T-helper 2 cell (primary cell): ENCODE data around the gene RUSC1.
"Not testable (repeated sequence)": the region's sequence is repeated elsewhere in the genome, so short reads cannot be mapped to it uniquely, and the experiment has no call there.

Experiments
- DNase-seq, 5 experiments: peaks; one replicate each; pipeline versions ENCODE4 v3.0.0 to v3.0.0-alpha.2; 2012 to 2022
- total RNA-seq, 2 donors: gene quantifications; one replicate each; lab custom pipeline; 2026; lab: John Stamatoyannopoulos, UW

Gene RUSC1
- total RNA-seq, result 14.7 to 18.1 reads per million in 2 donors

GRCh38 chr1:155320661-155321617 lies at the start of gene RUSC1:
Gene RUSC1, plus strand, starts transcription at chr1:155320894. Its CDS starts 880 bp downstream, at chr1:155321774.
- peak; percentile 28 to 79 (median 51) for DNase-seq

GRCh38 chr1:155272466-155273342 lies 48.0 kb upstream of the RUSC1 start:
- no peak for DNase-seq

GRCh38 chr1:155273343-155274245 lies 47.1 kb upstream of the RUSC1 start, which contains the start of gene CLK2:
Gene CLK2, minus strand, starts transcription at chr1:155273504. Its CDS starts 2,527 bp downstream, at chr1:155270977.
- peak; percentile 86 to 98 (median 93) for DNase-seq

GRCh38 chr1:155277070-155277901 lies 43.4 kb upstream of the RUSC1 start, which contains the start of gene HCN3:
Gene HCN3, plus strand, starts transcription at chr1:155277463. Its CDS starts 128 bp downstream, at chr1:155277591.
- DNase-seq, result peak; percentile 85 to 90 (median 88)

- DNase-seq, result peak; percentile 62 to 76 (median 71)
These were observed 42.6 kb upstream of the RUSC1 start for GRCh38 chr1:155277902-155278688.

- no peak for DNase-seq
These were observed 42.0 kb upstream of the RUSC1 start for GRCh38 chr1:155278689-155279160.

GRCh38 chr1:155279268-155279667 lies 41.4 kb upstream of the RUSC1 start:
- DNase-seq, result no peak

- no peak for DNase-seq
These were observed 38.1 kb upstream of the RUSC1 start for GRCh38 chr1:155282488-155283091.

GRCh38 chr1:155284476-155284875 lies 36.2 kb upstream of the RUSC1 start:
- no peak for DNase-seq

GRCh38 chr1:155285063-155285462 lies 35.6 kb upstream of the RUSC1 start:
- no peak for DNase-seq

- DNase-seq, result no peak
These were observed 35.1 kb upstream of the RUSC1 start for GRCh38 chr1:155285631-155286044.

- DNase-seq, result no peak
These were observed 34.1 kb upstream of the RUSC1 start for GRCh38 chr1:155286544-155286943.

GRCh38 chr1:155287987-155288543 lies 32.6 kb upstream of the RUSC1 start:
- DNase-seq, result no peak

GRCh38 chr1:155291006-155291405 lies 29.7 kb upstream of the RUSC1 start:
- not testable (repeated sequence) for DNase-seq

GRCh38 chr1:155293086-155293749 lies 27.5 kb upstream of the RUSC1 start:
- no peak for DNase-seq

- no peak for DNase-seq
These were observed 26.0 kb upstream of the RUSC1 start for GRCh38 chr1:155294520-155295182.

- no peak for DNase-seq
These were observed 25.3 kb upstream of the RUSC1 start for GRCh38 chr1:155295183-155295941.
